Stimulated activated CD8-positive, alpha-beta memory T cell treated with anti-CD3 and anti-CD28 coated beads, Interleukin-12 subunit alpha, Interleukin-12 subunit beta, amount 100 ng/mL, for 1 hour (primary cell): ENCODE results near the gene STK33.

Source experiments
- DNase-seq: peaks from one replicate; pipeline ENCODE4 v3.0.0-alpha.2; 2020; ENCODE audit warnings: low read depth

Gene STK33

DNA sequence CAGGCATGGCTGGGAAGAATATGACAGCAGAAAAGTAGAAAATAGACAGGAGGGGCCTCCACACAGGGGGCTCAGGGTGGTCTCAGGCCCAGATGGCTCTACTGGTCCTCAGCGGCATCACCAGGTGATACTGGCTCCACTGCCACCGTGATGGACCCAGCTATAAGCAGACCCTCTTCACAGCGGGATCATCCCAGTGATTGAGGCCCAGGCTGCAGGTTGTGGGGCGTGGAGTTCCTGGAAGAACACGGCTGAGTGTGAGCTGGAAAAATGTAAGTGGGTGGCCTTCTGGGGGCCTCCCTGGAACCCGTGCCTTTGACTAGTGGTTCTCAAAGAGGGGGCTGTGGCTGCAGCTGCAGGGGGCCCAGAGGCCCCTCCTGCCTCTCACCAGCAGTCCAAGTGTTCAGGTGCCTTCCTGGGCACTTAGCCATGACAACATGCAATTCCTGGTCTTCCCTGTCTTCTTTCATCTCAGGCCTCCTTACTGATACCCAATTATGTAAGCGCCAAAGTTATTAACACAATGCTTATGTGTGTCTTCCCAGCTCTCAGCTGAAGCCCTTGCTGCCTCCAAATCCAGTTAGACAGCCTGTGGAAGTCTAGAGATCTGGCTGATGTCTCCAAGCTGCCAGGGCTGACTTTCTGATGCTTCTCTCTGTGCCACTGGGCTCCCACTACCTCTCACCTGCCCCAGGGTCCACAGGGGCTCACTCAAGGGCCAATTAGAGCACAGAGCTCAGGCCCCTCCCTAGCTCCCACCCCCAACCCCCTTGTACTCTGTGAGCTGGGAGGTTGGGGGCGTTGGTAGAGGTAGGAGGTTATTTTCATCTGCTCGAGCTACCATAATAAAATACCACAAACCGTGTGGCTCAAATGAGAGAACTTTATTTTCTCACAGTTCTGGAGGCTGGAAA lies 220.3 kb downstream of the STK33 start:
- DNase-seq: no peak

DNA sequence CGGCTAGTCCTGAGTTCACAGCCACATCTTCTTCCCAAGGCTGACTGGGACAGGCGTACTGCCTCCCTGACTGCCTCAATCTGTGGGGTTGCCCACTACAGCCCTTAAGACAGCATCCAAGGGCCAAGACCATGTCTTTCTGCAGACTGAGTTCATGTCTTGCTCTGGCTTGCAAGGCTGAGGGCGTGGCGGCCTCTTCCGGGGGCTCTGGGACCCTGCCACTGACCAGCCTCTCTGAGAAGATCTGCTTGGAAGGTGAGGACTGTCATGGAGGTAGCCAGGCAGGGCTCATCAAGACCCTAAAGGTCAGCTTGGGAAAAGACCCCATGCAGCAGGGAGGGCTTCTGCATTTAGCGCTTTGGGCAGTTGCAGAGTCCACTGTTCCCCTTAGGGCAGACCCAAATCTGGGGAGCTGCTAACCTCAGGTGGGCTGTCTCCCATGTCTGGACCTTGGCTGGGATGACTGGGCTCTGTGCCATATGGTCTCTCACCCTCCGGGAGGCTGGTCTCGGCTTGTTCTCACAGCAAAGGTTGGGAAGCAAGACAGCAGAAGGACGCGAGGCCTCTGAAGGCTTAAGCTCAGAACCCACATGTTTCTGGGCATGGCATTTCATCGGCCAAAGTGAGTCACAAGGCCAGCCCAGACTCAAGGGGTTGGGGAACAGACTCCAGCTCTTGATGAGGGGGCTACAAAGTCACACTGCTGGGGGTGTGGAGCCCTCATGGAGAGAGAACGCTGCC lies 221.2 kb downstream of the STK33 start:
- no peak for DNase-seq

DNA sequence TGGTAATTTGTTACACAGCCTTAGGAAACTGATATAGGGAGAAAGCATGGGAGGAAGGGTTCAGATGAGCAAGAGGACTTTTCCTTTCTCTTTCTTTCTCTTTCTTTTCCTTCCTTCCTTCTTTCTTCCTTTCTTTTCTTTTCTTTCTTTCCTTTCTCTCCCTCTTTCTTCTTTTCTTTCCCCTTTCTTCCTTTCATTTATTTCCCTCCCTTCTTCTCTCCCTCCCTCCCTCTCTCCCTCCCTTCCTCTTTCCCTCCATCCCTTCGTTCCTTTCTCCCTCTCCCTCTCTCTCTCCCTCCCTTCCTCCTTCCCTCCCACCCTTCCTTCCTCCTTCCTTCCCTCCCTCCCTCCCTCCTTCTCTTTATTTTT lies 222.5 kb downstream of the STK33 start:
- DNase-seq: no peak

DNA sequence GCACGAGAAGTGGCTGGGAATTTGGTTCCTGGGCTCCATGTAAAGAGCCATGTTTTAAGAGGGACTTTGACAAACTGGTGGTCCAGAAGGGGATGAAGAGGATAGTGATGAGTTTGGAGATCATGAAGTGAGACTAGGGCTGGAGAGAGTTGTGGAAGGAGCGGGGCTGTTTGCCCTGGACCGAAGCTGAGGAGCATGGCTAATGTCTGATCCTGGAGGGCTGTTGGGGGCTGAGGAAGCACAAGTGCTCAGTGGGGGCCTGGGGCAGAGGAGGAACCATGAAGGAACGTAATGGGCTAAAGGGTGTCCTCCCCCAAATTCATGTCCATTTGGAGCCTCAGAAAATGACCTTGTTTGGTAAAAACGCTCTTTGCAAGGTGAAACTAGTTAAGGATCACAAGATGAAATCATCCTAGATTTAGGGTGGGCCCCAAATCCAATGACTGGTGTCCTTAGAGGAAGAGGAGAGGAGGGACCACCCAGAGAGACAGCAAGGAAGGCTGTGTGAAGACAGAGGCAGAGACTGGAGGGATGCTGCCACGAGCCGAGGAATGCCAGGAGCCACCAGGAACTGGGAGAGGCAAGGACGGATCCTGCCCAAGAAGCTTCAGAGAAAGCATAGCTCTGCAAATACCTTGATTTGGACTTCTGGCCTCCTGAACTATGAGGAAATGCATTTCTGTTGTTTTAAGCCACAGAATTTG lies 223.1 kb downstream of the STK33 start:
- no peak for DNase-seq

DNA sequence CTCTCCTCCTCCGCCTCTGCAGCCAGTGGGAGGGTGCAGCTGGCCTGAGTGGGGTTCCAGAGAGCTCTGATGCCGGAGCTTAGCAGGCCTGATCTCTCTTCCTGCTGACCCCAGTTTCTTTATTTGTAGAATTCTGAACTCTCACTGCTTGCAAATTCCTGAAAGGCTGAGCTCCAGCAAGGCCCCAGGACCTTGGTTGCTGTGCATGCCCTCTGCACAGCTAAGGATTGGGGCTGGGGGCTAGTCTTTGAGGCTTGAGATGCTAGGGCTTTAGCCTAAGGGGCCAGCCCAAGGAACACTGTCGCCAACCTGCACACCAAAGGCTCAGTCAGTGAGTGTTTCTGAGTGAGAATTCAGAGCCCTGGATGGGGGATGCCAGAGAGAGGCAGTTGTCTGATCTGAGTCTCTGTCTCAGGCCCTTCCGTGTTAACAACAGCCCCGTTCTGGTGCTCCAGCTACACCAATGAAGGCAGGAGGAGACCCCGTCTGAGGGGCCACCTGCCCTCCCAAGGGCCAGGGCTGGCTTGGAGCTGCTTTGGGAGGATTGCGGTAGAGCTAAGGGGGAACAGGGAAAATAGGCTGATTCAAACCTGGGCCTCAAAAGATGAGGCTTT lies 224.3 kb downstream of the STK33 start:
- no peak for DNase-seq

DNA sequence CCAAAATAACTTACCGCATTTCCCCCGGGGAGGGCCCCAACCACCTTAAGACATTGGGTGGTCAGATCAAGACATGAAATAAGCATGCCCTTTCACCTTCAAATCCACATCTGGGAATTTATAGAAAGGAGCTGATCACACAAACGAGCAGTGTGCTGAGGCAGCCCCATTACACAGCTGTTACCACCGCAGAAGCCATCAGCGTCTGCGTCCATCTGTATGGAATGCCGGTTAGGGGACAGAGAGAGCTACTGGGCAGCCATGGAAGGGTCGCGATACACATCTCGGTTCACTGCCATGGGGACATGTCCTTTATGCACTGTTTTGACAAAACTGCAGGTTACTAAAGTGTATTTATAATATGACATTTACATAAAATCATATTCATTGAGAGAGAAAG lies 225.3 kb downstream of the STK33 start:
- no peak for DNase-seq

DNA sequence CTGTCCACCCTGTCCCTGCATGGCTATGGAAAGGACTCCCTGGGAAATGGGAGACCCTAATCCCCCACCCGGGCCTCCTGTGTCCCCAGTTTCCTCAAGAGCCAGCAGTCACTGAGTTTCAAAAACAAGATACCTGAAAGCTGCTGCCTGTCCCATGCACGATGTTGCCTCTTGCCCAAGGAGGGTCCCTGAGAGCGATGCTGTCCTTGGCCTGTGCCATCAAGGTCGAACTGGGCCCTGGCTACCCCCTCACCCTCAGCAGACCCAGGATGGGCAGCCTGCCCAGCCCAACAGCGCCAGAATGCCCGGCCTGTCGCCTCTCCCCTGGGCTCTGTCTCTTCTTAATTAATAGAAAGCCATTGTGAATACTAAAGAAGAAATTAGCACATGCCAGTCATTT lies 225.8 kb downstream of the STK33 start:
- no peak for DNase-seq

DNA sequence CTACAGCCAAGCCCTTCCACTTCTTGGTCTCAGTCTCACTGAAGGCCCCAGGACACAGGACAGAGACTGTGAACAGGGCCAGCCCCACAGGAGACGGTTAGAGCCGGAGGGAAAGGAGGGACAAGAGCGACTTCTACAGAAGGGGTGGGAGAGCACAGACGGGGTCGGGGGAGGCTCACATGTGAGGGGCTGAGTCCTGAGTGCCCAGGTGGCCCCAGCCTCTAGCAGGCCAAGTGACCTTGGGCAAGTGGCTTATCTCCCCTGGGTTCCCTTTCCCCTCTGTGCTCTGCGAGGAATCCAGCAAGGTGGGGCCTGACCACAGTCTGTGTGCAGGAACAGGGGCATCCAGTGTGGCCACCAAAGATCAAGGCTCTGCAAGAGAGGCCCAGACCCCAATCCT lies 227.7 kb downstream of the STK33 start:
- DNase-seq: no peak

DNA sequence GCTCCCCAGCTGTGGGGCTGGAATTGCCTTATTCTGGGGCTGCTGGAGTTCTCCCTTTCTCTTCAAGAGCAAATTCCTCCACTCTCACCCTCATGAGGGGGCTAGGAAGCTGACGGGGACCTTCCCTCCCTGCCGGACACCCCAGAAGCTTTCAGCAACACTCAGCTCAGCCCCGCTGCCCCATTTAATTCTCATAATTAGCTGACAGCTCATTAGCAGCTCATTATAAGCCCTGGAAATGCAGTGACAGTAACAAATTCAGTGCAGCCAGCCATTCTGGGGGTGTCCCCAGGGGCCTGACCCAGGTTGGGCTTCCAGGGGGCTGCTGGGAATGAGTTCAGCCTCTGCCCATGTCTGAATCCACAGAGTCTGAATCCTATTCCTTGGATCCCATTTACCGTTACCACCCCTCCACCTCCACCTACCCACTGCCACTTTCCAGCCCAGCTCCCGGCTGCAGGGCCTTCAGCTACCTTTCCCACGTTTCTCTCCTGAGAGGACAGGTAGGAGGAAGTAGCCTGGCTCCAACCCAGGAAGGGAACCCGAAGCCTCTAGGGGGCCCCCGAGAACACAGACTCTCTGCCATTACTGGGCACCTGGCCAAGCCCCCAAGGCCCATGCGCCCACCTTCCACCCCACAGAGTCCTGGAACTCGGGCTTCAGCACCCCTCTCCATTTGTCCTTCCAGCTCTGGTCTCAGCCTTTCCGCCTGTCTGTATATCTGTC lies 228.6 kb downstream of the STK33 start:
- no peak for DNase-seq

DNA sequence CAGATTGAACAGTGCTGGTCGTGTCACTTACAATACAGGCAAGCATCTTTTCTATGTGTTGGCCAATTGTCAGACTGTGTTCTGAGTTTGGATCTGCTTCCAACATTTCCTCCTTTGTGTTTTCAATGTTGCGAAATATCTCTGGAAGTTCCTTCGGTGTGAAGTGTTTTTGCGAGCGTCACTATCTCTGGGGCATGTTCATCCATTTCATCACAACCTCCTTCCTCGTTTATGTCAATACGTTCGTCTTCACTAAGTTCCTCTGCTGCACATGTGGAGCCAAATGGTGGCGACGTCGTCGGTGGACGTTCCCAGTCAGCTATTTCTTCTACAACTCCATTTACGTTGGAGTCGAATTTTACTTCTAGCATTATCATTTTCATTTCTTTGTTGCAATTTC lies 230.1 kb downstream of the STK33 start:
- DNase-seq: no peak

DNA sequence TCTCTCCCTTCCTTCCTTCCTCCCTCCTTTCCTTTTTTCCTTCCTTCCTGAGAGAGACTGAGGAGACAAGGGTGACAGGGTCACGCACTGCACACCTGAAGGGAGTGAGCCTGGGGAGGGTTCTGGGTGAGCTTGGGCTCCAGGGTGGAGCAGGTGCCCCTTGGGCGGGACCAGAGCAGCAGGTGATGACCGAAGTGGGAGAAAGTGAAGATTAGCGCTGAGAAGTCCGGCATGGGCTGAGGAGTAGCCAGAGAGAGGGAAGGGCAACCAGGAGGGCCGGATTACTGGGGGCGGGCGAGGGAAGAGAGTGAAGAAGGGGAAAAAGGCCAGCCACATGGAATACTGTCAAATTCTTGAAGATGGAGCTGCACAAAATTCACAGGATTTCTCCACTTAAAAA lies 231.1 kb downstream of the STK33 start:
- no peak for DNase-seq

DNA sequence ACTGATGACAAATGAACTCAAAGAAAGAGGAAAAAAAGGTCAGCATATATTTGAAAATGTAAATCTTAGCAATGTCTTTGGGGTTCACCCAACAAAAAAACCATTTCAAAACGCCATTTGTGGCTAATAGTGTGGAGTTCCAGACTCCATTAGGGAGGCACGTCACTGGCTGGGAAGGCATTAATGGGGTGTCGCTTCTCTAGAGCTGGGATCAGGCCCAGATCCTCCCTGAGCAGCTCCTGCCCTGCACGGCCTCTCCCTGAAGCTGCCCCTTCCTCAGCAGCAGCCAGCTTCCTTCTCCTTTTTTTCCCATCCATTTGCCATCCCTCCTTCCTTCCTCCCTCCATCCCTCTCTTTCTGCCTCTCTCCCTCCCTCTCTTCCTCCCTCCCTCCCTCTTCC lies 231.5 kb downstream of the STK33 start:
- no peak for DNase-seq

DNA sequence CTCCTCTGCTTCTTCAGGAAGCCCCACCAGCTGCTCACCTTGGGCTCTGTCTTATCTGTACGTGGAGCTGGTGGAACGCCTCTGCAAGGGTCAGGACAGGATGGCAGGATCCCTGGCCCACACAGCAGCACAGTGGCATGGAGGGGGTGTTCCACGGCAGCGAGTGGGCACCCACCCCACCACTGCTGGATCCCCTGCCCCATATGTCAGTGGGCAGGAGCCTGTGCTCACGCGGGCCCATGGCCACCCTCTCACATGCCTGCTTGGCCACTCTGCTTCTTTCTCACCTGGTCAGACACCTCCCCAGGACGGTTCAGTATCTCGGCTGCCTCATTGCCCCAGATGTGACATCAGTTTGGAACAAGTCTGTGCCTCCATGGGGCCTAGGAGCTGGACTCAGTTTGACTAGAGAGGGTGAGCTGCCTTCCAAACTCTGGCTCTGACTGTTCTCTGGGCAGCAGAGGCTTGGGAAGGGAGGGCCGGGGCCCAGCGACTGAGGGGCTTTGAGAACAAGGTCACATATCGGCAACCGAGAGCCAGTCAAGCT lies 232.3 kb downstream of the STK33 start:
- no peak for DNase-seq

DNA sequence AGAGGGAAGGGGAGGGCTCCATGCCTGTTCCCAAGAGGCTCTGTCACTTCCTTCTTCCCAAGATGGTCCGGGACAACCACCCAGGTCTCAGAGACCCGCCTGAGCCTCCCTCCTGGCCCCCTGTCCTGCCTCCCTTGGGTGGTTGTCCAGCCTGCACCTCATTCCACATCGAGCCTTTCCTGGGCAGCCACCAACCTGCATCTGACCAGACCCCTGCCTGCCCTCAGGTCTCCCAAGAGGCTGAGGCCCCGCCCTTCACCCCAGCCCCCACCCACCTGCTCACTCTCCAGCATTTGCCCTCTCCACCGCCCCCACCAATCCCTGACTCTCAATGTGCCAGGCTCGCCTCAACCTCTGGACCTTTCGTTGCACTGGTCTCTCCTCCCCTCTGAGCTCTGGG lies 232.8 kb downstream of the STK33 start:
- DNase-seq: no peak

DNA sequence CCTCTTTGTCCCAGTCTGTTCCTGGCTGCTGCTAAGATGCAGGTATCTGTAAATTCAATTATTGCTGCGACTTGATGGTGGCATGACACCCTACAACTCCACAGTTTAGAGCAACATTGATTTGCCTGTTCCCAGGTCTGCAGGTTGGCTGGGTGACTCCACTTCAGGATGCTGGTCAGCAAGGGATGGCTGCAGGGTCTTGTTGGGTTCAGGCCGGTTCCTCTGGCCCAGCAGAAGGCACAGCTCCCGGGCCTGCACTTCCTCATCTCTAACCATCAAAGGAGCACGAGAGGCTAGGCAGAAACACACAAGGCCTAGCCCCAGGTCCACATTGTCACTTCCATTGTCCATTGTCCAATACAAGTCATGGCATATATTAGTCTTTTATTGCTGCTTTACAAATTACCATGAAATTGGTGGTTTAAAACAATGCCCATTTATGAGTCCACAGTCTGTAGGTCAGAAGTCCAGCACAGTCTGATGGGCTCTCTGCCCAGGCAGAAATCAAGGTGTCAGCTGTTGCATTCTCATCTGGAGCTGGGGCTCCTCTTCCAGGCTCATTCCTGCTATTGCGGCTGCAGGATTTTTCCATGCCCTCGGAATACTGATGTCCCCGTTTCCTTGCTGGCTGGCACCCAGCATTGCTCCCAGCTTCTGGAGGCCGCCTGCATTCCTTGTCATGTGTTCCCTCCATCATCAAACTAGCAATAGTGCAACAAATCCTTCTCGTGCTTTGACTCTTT lies 233.8 kb downstream of the STK33 start:
- DNase-seq: no peak

DNA sequence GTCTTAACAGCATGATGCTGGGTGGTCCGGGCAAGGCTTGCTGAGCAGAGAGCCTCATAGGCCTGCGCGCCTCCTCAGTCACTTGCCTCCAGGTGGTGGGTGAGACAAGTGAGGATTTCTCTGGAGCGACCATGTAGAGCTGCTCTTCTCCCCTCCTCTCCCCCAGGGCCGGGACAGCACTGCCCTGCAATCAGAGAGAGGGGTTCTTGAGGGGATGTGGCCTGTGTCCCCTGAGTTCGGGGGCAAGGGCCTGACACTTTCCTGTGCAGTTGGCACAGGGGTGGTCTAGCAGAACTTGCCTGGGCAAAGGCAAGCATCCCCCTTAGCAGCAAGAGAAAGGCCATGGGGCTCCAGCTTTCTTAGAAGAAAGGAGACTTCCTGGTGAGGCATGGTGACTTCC lies 234.5 kb downstream of the STK33 start:
- no peak for DNase-seq

DNA sequence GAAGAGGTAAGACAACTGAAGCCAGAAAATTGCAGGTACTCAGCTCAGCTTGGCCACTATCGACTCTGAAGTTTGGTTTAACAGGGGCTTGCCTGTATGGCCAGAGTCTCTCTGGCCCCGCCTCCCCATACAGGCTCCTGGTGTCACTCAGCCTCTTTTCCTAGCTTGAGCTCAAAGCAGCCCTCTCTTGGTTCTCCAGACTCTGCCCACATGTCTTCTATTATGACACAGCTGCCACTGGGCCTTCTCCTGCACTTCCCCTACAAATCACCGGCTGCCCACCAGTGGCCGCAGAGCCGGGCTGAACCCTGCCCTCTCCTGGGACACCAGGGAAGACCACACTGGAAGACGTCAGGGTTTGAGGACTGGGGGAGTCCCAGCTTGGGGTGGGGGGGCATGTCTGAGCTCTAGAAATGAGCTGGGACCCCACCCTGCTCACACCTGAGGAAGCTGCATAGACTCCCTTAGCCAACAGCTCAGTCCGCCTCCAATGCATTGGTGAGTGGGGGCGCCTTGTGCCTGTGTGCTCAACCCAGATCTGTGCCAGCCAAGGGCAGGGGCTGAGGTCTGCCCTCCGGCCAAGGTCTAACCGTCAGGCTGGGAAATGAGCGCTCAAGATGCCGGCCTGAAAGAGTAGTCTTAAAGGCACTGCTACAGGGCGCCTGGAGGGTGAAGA lies 236.0 kb downstream of the STK33 start:
- no peak for DNase-seq

DNA sequence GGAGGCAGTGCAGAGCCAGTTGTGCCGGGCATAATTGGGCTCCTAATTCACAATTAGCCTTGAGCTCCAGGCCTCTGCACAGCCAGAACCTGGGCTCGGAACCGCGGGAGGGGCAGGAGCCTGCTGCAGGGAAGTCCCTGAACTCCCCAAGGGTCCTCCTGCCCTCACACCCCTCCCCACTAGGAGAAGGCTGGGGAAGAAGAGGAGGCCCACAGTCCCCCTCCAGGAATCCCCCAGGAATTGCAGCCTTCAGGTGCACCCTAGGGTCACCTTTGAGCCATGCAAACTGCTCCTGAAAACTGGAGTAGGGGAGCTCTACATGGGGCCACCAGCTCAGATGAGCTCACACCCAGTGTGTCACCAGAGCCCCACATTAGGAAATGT lies 236.5 kb downstream of the STK33 start:
- DNase-seq: no peak

DNA sequence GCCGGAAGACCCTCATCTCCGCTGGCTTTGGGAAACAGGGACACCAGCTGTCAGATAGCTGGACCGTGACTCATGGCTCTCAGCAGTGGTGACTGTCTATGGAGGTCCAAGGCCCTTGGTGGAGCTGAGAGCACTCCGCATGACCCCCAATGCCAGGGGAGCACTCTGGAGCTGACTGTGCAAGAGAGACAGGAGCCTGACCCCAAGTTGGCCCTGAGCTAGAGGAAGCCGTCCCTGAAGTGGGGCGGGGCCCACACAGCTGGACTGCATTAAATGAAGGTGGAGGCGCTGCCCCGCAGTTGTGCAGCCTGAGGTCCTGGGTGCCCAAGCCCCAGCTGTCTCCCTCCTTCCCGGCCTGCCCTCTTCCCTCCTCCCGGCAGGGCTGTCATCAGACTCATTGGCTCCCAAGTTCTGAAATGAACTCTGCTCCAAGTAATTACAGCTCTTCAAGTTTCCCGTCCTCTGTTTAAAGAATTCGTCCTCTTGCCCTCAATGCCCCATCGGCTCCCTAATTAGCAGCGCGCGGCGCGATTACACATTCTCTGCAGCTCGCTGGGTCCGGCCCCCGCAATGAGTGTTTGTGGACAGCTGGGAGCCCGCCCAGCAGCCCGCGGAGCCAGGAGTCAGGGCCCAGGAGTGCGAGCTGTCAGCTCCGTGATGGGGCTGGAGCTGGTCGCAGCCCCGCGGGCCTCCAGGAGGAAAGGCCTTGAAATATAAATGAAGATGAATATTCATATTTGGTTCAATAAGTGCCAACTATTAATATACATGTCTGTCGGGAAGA lies 237.1 kb downstream of the STK33 start:
- no peak for DNase-seq
